NCI-H187 (cell line): ENCODE results near the gene PTPRN2.
"Not testable (repeated sequence)": the region's sequence is repeated elsewhere in the genome, so short reads cannot be mapped to it uniquely, and the experiment has no call there.

Source experiments
- DNase-seq, 2 experiments: peaks; one replicate each; lab custom pipeline; 2025; lab: John Stamatoyannopoulos, UW

The PTPRN2 gene

GRCh38 chr7:158350166-158350900 is 237.3 kb downstream of the PTPRN2 start:
- no peak for DNase-seq

GRCh38 chr7:158348446-158348845 is 239.2 kb downstream of the PTPRN2 start:
- no peak for DNase-seq

DNA sequence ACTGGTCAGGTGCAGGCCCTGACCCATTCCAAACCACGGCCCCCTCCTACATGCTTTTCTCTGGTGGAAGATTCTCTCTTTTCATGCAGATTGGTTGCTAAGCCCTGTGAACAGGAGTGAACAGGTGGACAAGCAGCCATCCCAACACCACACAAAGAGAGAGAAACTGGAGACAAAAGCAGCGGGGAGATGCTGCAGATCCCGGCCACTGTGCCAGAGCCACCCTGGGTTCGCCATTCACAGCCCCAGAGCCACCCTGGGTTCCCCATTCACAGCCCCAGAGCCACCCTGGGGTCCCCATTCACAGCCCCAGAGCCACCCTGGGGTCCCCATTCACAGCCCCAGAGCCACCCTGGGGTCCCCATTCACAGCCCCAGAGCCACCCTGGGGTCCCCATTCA is 239.6 kb downstream of the PTPRN2 start:
- DNase-seq, result not testable (repeated sequence)

- DNase-seq, result no peak
Measured at GRCh38 chr7:158345731-158346130, 241.9 kb downstream of the PTPRN2 start.

- no peak for DNase-seq
Measured at GRCh38 chr7:158344706-158345300, 242.8 kb downstream of the PTPRN2 start.

DNA sequence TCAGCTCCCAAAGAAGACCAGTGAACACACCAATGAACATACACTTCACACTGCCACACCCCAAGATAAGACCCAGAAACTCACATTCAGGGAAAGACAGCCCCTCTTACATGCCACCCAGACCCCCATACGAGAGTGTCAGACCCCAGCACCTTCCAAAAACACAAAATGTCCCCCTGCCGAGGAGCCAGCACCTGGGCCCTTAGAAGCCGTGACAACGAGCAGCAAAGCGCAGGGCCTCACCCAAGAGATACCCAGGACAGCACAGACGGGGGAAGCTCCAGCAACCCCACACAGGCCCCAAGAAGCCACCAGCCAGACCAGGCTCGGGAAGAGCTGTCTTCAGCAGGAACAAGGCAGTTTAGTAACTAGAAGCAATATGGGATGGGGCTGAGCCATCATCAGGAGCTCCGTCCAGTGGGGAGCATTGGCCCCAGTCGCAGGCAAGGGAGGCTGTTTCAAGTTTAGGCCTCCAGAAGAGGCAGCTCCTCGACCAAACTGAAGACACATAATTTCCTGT is 243.6 kb downstream of the PTPRN2 start:
- no peak for DNase-seq

- no peak for DNase-seq
Measured at GRCh38 chr7:158343526-158343925, 244.1 kb downstream of the PTPRN2 start.

- DNase-seq, result not testable (repeated sequence)
Measured at GRCh38 chr7:158341097-158341496, 246.5 kb downstream of the PTPRN2 start.

DNA sequence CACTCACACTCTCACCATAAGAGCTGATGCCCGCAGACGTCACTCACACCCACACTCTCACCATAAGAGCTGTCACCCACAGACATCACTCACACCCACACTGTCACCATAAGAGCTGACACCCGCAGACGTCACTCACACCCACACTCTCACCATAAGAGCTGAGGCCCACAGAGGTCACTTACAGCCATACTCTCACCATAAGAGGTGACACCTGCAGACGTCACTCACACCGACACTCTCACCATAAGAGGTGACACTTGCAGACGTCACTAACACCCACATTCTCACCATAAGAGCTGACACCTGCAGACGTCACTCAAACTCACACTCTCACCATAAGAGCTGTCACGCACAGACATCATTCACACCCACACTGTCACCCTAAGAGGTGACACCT is 250.7 kb downstream of the PTPRN2 start:
- DNase-seq, result not testable (repeated sequence)

GRCh38 chr7:158332516-158332915 is 255.1 kb downstream of the PTPRN2 start:
- DNase-seq, result not testable (repeated sequence)

DNA sequence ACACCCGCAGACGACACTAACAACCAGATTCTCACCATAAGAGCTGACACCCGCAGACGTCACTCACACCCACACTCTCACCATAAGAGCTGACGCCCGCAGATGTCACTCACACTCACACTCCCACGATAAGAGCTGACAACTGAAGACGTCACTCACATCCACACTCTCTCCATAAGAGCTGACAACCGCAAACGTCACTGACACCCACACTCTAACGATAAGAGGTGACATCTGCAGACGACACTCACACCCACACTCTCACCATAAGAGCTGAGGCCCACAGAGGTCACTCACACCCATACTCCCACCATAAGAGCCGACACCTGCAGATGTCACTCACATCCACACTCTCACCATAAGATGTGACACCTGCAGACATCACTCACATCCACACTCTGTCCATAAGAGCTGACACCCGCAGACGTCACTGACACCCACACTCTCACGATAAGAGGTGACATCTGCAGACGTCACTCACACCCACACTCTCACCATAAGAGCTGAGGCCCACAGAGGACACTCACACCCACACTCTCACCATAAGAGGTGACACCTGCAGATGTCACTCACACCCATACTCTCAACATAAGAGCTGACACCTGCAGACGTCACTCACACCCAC is 255.7 kb downstream of the PTPRN2 start:
- not testable (repeated sequence) for DNase-seq

DNA sequence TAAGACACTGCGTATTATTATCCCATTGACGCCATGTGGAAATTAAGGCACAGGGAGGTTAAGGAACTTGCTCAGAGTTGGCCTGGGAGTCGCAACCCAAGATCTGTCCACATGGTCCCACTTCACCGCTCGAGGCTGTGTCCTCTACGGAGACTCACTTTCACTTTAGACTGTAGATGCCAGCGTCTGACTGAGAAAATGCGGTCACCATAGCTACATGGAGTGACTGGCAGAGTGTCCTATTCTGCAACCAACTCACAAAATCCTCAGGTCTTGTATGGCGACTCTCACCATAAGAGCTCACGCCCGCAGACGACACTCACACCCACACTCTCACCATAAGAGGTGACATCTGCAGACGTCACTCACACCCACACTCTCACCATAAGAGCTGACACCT is 257.9 kb downstream of the PTPRN2 start:
- no peak for DNase-seq

DNA sequence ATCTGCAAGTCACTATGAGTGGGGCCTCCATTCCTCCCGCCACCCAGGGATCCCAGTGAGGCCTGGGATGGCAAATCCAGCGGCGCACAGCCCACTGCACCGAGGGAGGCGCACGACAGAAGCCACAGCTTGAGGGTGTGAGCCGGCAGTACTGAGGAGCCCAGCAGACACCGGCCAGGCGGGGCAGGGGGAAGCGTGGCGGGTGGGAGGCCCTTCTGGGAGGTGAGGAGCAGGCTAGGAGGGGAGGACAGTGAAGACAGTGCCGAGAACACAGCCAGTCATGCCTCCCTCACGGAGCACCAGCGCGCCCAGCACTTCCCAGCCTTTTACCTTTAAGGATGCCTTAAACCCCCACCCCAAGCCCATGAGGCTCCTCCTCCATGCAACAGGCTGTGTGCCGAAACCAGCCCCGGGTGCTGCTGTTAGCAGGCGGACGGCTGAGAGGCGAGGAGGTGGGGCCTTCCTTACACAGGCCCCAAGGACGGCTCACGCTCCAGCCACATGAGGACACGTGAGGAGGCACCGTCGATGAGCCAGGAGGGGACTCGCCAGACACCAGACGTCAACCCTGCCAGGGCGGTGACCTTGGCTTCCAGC is 258.5 kb downstream of the PTPRN2 start:
- no peak for DNase-seq

GRCh38 chr7:158328376-158329013 is 259.1 kb downstream of the PTPRN2 start:
- no peak for DNase-seq

GRCh38 chr7:158327571-158328180 is 259.9 kb downstream of the PTPRN2 start:
- DNase-seq, result no peak

GRCh38 chr7:158327012-158327411 is 260.6 kb downstream of the PTPRN2 start:
- DNase-seq, result no peak

DNA sequence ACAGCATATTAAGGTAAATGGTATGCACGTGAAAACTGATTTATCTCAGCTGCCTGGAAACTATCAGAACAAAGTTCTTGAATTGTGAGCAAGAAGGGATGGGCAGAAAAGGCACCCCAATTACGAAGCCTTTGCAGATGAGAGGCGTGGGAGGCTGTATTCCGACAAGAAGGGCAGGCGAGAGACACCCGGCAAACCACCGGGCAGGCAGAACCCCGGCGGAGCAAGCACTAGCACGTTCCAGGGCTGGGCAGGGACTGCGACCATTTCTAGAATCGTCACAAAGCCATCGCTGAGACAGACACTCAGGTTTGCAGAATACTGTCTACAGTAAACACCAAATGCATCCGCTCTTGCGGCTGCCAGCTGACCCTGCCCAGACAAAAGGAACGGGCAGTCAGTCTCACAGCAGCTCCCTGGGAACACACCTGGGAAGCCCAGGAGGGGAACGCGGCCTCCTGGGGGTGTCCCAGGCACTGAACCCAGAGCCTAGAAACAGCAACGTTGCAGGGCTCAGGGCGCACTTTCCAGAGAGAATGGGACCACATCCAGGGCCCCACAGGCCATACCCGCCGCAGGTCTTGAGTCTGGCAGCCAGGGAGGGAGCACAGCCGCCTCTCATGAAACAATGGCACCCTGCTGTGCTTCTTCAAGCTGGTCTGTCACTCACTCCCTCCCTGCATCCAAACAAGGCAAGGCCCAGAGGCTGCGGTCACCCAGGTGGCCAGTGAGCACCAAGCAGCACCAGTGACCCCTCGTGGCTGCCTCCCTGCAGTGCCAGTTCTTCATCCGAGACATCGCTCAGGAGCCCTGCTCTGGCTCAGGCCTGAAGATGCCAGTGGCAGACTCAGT is 261.9 kb downstream of the PTPRN2 start:
- DNase-seq, result peak; percentile 94 to 96

DNA sequence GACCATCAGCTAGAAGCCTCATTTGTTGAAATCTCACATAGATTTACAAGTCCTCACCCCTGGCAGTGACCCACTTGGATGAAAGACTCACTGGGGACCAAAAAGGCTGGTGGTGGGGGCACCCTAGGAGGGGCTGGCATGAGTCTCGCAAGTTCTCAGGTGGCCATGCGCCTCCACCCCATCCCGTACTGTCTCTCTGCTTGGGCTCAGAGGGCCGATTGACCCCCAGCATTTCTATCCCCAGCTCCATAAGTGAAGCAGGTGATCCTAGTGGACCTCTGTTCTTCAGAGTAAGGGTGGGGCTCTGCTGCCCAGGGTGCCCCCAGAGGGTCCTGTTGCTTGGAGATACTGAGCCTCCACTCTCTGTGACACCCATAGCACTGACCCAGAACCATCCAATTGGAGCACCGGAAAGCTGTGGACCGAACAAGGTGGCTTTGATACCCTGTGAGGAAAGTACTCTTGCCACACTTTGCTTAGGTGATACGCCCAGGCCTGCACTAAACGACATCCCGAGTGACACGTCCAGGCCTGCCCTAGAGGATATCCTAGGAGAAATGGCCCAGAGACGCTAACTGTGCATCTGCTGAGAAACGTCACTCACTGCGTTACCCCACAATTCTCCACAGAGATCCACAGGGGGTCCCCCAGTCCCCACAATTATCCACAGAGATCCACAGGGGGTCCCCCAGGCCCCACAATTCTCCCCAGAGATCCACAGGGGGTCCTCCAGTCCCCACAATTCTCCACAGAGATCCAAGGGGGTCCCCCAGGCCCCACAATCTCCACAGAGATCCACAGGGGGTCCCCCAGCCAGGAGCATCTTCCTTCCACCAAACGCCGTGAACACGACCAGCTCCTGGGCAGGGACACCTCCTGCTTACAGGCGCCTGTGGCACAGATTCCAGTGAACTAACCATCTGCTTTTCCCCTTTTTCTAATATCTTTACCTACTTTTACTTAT is 262.9 kb downstream of the PTPRN2 start:
- no peak for DNase-seq

- no peak for DNase-seq
Measured at GRCh38 chr7:158323741-158324396, 263.8 kb downstream of the PTPRN2 start.
